H1 (cell line): ENCODE results near the gene FUT2. TPM values are rescaled to one million over a fixed set of nuclear protein-coding genes. Genes with fewer than 3 reads are reported as not detected.

Experiments used
- JUN ChIP-seq: IDR thresholded peaks from 2 replicates; pipeline ENCODE4 v1.6.1; 2011; ENCODE audit warnings: low read depth, mild to moderate bottlenecking, improper control_type of control experiment, low read length
- NRF1 ChIP-seq: IDR thresholded peaks from 2 replicates; pipeline ENCODE4 v1.6.1; 2011; ENCODE audit warnings: mild to moderate bottlenecking, low read depth, low read length, improper control_type of control experiment
- SP2 ChIP-seq: IDR thresholded peaks from 2 replicates; pipeline ENCODE4 v1.6.1; 2012; ENCODE audit warnings: mild to moderate bottlenecking, low read length, inconsistent platforms
- polyA plus RNA-seq, 7 experiments: library from polyadenylated mRNA; depleted of rRNA in 3 of 7; stranded (reverse) in 5 of 7; unstranded in 2 of 7; fragments of >200 nt in 5 of 7; fragments of 200-250 nt in 2 of 7; gene quantifications; 1 replicate in 5 of 7; 2 replicates in 1 of 7; 4 replicates in 1 of 7; pipeline versions ENCODE4 v1.2.1 to v1.2.3, GENCODE V29; 2011 to 2013; ENCODE audit warnings: missing spikeins in 2 of 7, mixed read lengths in 2 of 7
- total RNA-seq: library from RNA; stranded (reverse); fragmentation: NEBNext Ultra II Directional; extraction: Animal tissue kit (Norgen Biotek cat#: 25700); gene quantifications from 2 replicates; pipeline ENCODE4 v1.2.1, GENCODE V29; 2021
- TF ChIP-seq, protein P1 (sequence below), 3 experiments: IDR thresholded peaks; 1 replicate in 2 of 3; 2 replicates in 1 of 3; pipeline versions ENCODE4 v1.5.1 to v1.6.1; 2011; ENCODE audit warnings: low read length in 3 of 3, mild to moderate bottlenecking in 3 of 3, inconsistent platforms in 2 of 3, low read depth in 1 of 3, moderate library complexity in 1 of 3; ENCODE audit not compliant: insufficient read depth in 1 of 3; ENCODE audit errors: control extremely low read depth in 1 of 3

FUT2 gene
- total and polyA plus RNA-seq, 2 of the 8 experiments (the other 6 are each of a cell fraction or from before 2014, with no cell fraction given): 5.0 to 5.6 TPM

- TF ChIP-seq, protein P1, sequence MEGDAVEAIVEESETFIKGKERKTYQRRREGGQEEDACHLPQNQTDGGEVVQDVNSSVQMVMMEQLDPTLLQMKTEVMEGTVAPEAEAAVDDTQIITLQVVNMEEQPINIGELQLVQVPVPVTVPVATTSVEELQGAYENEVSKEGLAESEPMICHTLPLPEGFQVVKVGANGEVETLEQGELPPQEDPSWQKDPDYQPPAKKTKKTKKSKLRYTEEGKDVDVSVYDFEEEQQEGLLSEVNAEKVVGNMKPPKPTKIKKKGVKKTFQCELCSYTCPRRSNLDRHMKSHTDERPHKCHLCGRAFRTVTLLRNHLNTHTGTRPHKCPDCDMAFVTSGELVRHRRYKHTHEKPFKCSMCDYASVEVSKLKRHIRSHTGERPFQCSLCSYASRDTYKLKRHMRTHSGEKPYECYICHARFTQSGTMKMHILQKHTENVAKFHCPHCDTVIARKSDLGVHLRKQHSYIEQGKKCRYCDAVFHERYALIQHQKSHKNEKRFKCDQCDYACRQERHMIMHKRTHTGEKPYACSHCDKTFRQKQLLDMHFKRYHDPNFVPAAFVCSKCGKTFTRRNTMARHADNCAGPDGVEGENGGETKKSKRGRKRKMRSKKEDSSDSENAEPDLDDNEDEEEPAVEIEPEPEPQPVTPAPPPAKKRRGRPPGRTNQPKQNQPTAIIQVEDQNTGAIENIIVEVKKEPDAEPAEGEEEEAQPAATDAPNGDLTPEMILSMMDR (IDR thresholded peaks at IDR 0.05; ENCODE audit: control extremely low read depth in 1 of 3, insufficient read depth in 1 of 3, low read depth in 1 of 3, low read length in 3 of 3): no peak
- TF ChIP-seq NRF1 (no peak), JUN (no peak), SP2 (no peak)
Measured at GRCh38 chr19:48668332-48668731, 27.4 kb upstream of the FUT2 start (continued).
